Posterior cingulate gyrus (tissue), 11 donors: Measurements from ENCODE around the gene PCSK9.

Source experiments
- DNase-seq, 10 donors: peaks; one replicate each; pipeline versions ENCODE4 v3.0.0 to v3.0.0-alpha.2; 2020 to 2021; ENCODE audit warnings: mixed read lengths in 3 of 10
- intact Hi-C: fragments of 100-400 bp; cut with DNase I; formaldehyde crosslinking; loops from one replicate; pipeline ENCODE4 v1.15.1; 2023

The PCSK9 gene

DNA sequence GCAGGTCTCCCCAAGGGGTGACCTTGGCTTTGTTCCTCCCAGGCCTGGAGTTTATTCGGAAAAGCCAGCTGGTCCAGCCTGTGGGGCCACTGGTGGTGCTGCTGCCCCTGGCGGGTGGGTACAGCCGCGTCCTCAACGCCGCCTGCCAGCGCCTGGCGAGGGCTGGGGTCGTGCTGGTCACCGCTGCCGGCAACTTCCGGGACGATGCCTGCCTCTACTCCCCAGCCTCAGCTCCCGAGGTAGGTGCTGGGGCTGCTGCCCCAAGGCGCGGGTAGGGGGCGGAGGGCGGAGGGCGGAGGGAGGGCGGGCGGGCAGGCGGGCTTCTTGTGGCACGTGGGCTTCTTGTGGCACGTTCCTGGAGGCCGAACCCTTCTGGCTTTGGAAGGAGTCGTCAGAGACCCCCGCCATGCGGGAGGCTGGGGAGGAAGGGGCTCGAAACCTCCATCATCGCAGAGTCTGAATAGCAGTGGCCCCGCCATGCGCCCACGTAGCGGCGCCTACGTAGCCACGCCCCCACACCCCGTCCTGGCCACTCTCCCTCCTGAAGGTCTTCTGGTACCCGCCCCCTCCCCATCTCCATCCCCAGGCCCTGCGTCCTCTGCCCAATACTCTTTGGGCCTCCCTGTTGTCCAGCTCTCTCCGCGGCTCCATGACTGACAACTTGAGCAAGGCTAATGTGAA, 16.7 kb downstream of the PCSK9 start:
- DNase-seq, result peak in 1 of 10 donors; percentile 72
- intact Hi-C loops, result no loop called here

DNA sequence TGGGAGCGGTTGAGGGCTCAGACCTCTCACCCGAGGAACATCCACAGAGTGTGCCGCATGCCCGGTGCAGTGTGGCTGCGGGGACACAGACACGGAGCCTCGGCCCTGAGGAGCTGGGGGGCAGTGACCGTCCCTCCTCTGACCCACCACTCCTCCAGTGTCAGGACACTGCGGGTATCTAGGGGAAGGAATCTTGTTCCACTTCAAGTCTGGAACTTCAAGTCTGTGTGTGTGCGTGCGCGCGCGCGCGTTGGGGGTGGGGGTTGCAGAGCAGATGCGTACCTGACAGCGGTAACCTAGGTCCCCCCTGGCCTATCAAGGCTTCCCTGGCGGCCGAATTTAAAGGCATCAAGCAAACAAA, 17.3 kb downstream of the PCSK9 start:
- DNase-seq, result peak in 1 of 10 donors; percentile 61
- intact Hi-C loops, result no loop called here

DNA sequence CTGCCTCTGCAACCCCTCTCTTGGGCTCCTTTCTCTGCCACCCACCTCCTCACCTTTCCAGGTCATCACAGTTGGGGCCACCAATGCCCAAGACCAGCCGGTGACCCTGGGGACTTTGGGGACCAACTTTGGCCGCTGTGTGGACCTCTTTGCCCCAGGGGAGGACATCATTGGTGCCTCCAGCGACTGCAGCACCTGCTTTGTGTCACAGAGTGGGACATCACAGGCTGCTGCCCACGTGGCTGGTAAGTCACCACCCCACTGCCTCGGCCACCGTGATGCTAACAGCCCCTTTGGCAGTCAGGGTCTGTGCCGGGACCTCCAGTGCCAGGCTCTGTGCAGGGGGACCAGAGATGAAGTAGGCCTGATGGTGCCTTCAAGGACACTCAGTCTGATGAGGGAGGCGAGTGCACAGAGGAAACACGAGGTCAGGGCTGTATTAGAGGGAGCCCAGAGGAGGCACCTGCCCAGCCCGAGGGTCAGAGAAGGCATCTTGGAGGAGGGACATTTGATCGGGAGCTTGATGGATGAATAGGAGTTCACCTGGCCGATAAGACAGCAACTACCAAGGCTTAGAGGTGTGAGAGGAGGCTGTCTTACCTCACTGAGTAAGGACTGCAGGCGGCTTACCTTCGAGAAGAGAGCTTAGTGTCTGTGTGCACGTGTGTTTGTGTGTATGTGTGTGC, 18.1 kb downstream of the PCSK9 start:
- intact Hi-C loops, result no loop called here
- DNase-seq, result peak in 1 of 10 donors; percentile 80

DNA sequence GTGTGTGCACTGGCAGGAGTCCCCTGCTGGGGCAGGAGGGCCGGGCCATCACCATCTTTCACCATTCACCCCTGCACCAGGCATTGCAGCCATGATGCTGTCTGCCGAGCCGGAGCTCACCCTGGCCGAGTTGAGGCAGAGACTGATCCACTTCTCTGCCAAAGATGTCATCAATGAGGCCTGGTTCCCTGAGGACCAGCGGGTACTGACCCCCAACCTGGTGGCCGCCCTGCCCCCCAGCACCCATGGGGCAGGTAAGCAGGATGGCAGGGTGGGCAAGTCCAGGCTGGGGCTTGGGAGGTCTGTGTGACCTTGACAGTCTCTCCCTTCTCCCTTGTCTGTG, 18.6 kb downstream of the PCSK9 start:
- intact Hi-C loops, result no loop called here
- peak in 1 of 10 donors; percentile 67 for DNase-seq

DNA sequence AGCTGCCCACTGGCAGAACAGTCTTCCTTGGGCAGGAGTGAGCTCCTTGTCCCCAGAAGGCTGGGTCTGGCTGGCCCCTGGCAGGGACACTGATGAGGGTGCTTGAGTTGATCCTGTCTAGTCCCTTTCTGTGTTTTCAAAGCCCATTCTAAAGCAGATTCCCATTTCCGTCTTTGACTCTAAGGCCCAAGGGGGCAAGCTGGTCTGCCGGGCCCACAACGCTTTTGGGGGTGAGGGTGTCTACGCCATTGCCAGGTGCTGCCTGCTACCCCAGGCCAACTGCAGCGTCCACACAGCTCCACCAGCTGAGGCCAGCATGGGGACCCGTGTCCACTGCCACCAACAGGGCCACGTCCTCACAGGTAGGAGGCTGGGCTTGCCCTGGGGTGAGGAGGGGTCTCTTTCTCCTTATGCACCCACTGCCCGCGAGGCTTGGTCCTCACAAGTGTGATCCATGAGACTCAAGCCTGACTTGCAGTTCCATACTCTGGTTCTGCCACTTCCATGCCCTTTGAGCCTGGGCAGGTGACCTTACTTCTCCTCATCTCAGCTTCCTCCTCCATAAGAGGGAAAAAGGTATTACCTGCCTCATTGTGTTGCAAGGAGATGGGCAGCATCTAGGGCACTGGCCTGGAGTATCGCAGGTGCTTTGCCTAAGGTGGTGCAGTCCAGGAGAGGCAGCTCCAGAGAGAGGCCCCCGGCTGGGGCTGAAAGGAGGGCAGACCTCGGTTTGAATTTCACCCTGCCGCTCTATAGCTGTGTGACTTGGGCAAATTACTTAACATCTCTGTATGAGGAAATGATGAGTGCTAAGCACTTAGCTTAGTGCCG, 20.2 kb downstream of the PCSK9 start:
- intact Hi-C loops, result no loop called here
- DNase-seq, result peak in 2 of 10 donors; percentile 58

DNA sequence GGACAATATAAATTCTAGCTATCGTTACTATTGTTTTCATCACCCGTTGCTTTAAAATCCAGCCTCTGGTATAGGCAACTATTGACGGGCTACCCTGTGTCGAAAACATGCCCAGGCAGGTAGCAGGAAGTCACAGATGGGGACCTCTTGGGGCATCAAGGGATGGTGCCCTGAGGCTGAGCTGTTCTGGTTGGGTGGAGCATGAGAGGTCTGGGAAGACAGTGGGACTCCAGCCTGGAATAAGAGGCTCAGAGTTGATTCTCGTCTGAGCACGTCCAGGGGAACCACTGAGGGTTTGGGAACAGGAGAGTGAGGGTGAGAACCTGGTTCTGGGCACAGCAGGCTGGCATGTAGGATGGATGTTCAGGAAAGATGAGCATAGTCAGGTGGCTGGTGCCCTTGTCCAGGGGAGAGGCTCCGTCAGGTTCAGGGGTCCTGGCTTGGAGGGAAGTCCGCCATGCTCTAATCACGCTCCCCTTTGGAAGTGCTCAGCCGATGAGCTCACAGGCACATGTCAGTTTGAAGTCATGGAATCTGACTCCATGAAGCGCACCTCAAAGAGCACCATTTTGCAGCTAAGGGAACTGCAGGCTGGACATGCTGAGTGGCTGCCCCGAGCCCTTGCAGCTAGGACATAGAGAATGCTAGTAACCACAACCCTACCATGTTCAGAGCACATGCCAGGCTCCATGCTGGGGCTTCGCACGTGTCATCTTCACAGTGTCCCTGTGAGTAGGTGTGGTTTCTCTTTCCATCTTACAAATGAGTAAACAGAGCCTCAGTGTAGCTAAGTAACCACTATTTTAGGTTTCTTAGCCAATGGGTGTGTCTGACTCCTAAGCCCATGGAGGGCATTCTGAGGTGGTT, 21.0 kb downstream of the PCSK9 start:
- peak in 1 of 10 donors; percentile 69 for DNase-seq
- intact Hi-C loops, result no loop called here

DNA sequence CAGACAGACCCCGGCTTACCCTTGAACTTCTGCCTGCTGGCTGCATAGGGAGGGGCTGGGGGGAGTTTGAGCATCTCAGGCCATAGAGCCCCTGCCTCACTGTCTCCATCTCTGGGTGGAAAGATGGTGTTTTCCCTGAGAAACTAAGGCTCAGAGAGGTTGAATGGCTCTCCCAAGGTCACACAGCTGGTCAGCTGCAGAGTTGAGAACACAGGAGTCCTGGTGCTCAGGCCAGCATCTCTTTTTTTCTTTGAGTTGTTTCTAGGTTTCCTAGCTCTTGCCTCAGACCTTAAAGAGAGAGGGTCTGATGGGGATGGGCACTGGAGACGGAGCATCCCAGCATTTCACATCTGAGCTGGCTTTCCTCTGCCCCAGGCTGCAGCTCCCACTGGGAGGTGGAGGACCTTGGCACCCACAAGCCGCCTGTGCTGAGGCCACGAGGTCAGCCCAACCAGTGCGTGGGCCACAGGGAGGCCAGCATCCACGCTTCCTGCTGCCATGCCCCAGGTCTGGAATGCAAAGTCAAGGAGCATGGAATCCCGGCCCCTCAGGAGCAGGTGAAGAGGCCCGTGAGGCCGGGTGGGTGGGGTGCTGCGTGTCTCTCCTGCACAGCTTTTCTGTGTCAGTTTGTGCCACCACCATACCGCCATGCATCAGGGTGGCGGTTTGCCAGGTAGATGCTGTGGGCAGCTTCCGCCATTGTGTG, 21.8 kb downstream of the PCSK9 start:
- intact Hi-C loops, result no loop called here
- peak in 1 of 10 donors; percentile 76 for DNase-seq

DNA sequence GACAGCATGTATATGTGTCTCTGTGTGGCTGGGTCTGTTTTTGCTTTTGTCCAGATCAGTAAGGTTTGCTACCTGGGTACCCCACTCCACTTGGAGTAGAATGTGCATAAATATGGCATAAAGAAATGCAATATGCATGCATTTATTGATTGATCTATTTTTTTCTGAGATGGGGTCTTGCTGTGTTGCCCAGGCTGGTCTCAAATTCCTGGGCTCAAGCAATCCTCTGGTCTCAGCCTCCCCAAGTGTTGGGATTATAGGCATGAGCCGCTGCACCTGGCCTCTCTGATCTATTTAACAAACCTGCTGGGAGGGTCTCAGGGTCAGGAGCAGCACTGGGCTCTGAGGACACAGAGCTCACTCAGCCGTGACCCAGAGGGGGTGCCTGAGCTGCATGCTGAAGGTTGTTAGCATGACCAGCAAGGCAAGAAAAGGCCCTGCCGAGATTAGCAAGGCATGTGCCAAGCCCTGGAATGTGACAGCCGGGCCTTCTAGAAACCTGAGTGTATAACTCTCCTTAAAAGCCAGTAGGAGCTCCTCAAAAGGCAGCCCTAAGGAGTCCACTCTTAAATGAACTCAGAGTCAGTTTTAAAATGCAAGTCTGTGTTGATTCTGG, 22.5 kb downstream of the PCSK9 start:
- intact Hi-C loops, result no loop called here
- DNase-seq, result no peak

DNA sequence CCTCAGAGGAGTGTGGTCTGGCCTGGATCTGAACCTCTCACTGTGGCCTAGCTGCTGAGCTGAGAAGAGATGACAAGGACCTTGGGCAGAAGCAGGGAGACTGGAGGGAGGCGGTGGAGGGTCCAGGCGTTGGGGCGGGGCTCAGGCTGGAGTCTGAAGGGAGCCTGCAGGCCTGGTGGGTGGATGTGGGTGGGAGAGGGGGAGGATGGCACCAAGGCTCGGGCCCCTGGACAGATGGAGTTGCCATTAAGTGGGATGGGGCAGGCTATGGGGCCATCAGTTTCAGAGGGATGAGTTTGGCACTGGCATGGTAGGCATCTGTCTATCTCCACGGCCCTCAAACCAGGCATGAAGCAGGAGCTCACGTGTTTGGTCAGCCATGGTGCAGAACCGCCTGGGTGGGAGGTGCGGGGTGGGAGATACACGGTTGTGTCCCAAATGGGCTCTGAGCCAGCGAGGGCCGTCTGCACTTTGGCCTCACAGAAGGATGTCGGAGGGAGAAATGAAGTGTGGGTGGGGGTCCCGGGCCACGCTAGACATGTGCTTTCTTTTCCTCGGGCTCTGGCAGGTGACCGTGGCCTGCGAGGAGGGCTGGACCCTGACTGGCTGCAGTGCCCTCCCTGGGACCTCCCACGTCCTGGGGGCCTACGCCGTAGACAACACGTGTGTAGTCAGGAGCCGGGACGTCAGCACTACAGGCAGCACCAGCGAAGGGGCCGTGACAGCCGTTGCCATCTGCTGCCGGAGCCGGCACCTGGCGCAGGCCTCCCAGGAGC, 23.6 kb downstream of the PCSK9 start:
- intact Hi-C loops, result no loop called here
- DNase-seq, result peak in 1 of 10 donors; percentile 67

DNA sequence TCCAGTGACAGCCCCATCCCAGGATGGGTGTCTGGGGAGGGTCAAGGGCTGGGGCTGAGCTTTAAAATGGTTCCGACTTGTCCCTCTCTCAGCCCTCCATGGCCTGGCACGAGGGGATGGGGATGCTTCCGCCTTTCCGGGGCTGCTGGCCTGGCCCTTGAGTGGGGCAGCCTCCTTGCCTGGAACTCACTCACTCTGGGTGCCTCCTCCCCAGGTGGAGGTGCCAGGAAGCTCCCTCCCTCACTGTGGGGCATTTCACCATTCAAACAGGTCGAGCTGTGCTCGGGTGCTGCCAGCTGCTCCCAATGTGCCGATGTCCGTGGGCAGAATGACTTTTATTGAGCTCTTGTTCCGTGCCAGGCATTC, 24.2 kb downstream of the PCSK9 start:
- intact Hi-C loops, result no loop called here
- peak in 1 of 10 donors; percentile 66 for DNase-seq

DNA sequence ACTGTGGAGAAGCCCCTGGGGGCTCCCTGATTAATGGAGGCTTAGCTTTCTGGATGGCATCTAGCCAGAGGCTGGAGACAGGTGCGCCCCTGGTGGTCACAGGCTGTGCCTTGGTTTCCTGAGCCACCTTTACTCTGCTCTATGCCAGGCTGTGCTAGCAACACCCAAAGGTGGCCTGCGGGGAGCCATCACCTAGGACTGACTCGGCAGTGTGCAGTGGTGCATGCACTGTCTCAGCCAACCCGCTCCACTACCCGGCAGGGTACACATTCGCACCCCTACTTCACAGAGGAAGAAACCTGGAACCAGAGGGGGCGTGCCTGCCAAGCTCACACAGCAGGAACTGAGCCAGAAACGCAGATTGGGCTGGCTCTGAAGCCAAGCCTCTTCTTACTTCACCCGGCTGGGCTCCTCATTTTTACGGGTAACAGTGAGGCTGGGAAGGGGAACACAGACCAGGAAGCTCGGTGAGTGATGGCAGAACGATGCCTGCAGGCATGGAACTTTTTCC, 24.8 kb downstream of the PCSK9 start:
- intact Hi-C loops, result no loop called here

DNA sequence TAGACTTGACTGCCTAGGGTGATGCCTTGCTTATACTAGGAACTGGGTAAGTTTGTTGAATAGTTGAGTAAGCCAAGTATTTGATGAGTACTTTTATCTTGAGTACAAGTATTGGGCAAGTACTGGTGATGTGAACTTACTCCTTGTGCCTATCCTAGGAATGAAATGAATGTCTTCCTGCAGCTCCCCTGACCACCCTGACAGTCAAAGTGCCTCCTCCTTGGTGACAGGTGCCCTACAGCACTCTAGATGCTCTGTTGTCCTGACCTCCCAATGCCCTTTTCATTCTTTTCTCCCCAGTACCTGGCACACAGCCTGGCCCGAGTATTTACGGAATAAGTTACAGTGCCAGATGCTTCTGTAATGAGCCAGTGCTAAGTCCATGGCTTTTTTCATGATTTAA, 25.5 kb downstream of the PCSK9 start:
- DNase-seq, result no peak
- intact Hi-C loops, result no loop called here

More for the DNA sequence above, 24.8 kb downstream of the PCSK9 start:
- DNase-seq, result peak in 5 of 10 donors; percentile 34 to 90 (median 47)

DNA sequence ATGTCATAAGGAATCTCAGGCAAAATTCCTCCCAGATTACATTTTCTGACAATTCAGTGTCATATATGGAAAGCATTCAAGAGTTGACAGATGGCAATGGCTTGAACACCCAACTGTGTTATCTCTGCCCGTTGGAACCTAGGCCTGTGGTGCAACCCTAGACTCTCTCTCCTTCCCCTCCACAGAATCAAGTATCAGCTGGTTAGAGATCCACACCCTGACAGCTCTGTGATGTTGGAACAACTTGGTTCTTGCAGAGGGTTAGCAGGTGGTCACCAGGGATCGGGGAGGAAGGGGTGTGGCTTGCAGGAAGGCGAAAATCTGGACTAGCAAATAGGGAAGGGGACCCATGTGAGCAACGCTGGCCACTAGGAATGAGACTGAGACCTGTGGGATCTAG, 26.3 kb downstream of the PCSK9 start:
- no peak for DNase-seq
- intact Hi-C loops, result no loop called here

DNA sequence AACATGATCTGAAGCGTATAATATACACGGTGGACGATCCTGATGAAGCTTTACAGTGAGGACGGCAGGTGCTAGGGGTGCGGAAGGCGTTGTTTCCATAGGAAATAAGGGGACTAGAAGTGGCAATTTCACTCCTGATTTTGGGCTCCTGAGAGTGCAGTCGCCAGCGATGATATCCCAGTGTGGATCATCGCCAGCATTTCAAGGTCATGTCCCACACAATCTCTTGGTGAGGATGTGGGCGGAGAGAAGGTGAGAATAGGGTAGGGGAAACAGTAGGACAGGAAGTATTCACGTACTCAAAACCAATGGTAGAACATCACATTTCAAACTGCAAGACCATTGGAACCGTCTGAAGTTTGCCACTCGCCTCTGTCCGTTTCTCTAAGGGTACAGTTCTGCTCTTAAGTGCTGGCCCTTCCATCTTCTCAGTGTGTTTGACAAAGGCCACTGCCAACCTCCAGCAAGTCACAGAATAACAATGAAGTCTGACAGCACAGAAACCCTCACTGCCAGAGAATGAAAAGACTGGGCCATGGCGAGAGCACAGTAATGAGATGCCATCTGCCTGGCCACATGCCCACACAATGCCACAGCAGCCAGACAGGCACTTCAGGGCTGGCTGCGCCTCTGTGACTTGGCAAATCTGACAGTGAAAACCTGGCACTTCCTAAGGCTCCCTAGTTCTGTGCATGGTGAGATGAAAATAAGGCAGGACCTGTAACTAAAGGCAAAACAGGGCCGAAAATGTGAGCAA, 27.9 kb downstream of the PCSK9 start:
- intact Hi-C loops, result no loop called here
- peak; percentile 73 to 97 (median 88) for DNase-seq

DNA sequence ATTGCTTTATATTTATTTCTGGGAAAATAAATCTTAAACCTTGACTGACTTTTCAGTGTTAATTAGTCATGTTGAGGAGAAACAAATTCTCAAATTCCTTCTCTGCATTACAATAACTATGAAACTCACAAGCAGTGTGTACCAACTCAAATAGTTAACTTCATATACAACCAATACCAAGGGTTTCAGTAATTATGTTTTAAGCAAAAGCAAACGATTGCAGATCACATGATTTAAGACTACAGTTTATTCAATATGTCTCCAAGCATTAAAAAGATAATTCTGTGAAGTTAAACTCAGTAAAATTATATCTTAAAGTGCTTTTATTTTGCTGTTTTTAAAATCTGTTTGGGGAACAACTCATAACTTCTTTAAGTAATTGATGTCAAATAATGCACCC, 28.6 kb downstream of the PCSK9 start:
- no peak for DNase-seq
- intact Hi-C loops, result no loop called here

DNA sequence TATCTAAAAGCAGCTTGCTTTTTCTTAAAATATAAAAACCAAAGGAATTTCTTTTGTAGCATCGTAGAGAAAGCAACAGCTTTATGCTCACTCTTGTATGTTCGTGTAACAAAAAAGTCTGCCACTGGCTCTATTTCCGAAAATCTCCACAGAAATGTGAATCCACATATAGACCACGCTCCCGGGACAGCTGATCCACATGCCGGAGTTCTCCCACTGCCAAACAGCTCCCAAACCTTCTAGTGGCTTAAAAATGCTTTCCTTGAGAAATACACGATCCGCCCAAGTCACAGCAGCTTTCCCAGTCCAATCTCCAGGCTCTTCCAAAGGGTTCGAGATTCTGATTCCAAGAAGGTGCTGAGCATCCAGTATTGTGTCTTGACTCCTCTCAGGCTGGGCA, 29.3 kb downstream of the PCSK9 start:
- DNase-seq, result peak in 1 of 10 donors; percentile 59
- intact Hi-C loops, result no loop called here

DNA sequence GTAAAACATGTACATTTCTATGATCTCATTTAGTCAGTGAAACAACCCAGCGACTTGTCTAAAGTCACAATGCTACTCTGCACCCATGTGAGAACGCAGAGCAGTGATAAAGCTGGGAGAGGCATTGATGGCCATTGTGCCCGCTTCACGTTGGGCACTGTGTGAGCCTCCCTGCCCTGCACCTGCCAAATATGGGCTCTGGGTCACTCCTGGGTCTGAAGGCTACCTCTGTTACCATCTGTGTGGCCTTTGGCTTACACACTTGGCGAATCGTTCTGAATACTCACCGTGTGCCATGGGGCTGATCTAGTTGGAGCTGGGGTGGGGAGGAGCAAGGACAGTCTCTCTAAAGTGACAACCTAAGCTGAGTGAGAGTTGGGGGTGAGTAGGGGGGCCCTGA, 29.9 kb downstream of the PCSK9 start:
- DNase-seq, result no peak
- intact Hi-C loops, result no loop called here
